HG02798 (cell line): ENCODE data around the gene TMPRSS3.

ENCODE experiments used
- ATAC-seq: cut with Tn5 transposase; IDR thresholded peaks from one replicate; pipeline ENCODE4 v1.9.1; 2021; ENCODE audit warnings: mild to moderate bottlenecking; ENCODE audit not compliant: unreplicated experiment, poor library complexity

TMPRSS3 gene

DNA sequence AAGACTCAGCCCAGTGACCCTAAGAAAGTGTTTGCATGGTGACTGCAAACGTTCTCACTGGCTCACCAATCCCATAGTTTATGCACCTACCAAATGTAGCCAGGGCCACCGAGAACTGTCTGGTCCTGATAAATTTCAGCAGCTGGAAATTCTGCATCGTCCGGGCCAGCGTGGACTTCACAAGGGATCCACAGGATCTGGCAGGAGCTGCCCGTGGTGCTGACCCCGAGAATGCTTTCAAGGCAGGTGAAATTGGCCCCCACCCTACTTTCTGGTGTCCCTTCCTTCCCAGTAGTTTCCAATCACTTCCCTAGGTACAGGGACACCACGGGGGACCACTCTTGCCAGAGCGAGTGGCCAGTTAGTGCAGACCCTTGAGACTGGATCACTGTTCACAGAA is 34.0 kb upstream of the TMPRSS3 start:
- no peak for ATAC-seq

DNA sequence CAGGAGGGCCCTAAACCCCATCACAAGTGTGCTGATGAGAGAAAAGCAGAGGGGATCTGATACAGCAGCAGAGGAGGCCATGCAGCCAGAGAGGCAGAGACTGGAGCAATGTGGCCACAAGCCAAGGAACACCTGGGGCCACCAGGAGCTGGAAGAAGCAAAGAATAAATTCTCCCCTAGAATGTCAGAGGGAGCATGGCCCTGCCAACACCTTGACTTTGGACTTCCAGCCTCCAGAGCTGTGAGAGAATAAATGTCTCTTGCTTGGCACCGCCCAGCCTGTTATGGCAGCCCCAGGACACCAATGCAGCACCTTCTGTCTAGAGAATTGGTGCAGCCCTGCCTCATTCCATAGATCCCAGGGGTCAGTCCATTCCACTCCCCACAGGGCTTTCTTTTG is 33.2 kb upstream of the TMPRSS3 start:
- ATAC-seq, result no peak

DNA sequence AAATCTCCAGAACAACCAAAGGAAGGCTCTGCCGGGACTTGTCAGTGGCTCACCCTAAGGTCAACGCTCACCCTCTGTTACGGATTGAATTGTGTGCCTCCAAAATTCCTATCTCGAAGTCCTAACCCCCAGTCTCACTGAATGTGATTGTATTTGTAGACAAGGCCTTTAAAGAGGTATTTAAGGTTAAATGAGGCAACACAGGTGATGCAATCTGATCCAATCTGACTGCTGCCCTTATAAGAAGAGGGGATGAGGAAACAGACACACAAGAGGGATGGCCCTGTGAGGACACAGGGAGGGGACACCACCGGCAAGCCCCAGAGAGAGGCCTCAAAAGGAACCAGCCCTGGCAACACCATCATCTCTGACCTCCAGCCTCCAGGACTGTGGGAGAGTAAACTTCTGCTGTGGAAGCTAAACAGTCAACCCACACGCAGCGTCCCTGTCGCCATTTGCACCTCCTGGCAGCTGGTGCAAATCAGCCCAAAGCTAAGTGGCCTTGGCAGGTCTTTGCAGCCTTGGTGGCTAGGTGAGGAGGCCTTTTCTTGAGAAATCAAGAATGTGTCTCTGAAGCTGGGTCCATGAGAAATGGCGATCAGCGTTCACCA is 32.1 kb upstream of the TMPRSS3 start:
- no peak for ATAC-seq

DNA sequence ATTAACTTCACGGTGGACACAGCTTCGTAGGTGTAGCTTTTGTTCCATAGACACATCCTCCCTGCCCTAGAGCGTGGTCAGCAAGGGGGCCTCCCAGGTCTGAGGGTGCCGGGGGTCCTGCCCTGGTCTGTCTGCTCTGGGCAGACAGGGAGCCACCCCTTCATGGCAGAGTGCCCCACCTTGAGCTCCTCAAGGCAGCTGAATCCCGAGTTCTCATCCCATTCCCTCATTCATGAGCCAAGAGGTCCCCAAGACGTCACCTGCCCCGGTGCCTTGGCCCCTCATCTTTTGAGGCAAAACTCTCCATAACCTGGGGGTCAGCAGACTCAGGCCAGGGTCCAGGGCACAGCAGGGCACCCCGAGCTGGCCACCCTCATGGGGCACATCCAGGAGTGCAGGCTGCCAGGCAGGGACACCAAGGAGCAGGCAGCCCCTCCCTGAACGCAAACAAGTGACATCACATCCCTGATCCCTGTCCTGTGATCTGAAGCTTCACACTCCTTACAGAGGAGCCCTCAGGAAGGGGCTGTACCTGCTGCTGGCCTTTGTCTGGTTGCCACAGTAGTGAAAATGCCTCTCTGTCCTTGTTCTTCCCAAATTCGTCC is 31.1 kb upstream of the TMPRSS3 start:
- ATAC-seq, result no peak

DNA sequence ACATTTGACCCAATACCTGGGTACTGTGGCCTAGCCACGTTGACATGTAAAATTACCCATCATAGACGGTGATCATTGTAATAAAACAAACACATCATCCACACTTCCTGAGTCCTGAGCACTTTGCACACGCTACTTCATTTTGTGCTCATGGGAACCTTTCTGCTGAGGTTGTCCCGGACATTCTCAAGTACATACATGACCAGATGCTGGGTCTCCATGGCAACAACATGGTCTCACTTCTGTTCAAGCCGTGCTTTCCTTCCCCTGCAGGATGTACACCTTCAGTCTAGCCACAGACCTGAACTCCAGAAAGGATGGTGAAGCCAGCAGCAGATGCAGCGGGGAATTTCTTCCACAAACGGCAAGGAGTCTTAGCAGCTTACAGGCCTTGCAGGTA is 30.6 kb upstream of the TMPRSS3 start:
- ATAC-seq, result no peak

DNA sequence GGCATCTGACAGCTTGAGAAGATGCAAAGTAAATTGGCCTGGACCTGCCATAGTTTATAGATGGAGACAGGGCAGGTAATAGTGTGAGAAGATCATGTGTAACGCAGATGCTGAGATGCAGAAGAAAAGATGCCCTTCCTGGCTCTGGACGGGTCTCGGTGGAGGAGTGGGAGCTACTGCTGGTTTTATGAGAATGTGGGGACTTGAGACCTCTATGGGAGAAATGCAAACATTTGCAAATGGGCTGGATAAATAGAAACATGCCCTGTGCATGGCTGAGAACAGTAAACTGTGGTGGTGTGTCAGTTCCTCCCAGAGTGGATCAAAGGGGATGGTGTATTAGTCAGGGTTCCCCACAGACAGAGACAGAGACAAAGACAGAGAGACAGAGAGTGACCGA is 29.7 kb upstream of the TMPRSS3 start:
- ATAC-seq, result no peak

DNA sequence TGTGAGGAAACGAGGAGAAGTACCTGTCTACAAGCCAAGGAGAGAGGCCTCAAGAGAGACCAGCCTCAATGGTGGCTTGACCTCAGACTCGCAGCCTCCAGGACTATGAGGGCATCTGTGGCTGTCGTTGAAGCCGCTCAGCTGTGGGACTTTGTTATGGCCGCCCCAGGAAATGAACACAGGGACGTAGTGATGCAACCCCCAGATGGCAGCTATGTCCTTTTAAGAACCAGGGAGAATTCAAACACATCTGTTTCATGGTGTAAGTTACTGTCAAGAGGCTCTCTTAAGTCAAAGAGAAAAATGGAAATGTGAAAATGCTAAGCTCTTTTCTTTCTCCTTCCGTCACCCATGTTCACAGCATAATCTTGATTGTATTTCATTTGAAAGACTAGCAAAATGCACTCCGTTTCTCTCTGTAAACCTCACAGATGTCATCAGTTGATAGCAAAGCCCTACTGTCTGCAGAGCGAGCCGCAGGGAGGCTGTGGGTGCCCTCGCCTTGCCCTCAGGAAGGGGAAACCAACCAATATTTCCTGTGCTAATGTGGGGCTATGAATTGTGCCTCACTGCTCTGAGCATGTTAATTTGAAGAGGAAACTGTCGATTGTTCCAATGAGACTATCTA is 29.2 kb upstream of the TMPRSS3 start:
- ATAC-seq, result no peak

DNA sequence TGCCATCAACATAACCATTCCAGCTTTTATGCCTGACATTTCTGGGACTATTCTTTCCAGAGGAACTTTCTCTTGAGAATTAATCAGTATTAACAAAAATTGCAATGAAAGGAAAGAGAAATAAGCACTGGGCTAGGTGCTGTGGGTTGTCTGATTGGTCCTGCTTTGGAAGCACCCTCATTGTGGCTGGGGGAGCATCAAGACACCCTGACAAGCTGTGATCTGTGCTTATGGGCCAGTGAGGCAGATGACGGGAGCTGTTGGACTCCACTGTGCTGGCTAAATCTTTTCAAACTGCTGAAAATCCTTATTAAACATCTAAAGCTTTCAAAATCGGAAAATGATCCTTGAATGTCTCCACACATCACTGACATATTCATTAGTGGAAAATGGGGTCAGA is 27.8 kb upstream of the TMPRSS3 start:
- ATAC-seq, result no peak

DNA sequence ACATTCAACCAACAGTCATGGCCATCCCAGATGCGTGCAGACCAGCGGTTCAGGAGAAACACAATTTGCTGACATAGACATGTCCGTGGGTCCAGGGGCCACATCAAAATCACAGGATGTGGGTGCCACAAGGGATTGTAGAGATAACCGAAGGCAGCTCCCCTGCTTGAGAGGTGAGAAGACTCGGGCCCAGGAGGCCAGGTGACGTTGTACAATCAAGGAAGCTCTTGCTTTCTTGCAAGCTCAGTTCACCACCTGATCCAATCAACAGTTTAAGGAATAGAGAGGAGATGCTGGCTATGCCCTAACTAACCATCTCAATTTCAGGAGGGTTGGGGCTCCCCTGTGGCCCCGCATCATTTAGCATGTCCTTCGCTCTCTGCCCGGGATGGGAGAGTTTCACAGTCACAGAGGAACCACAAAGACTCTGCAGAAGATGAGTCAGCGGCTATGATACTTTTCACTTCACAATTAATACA is 27.4 kb upstream of the TMPRSS3 start:
- ATAC-seq, result peak; percentile 53

DNA sequence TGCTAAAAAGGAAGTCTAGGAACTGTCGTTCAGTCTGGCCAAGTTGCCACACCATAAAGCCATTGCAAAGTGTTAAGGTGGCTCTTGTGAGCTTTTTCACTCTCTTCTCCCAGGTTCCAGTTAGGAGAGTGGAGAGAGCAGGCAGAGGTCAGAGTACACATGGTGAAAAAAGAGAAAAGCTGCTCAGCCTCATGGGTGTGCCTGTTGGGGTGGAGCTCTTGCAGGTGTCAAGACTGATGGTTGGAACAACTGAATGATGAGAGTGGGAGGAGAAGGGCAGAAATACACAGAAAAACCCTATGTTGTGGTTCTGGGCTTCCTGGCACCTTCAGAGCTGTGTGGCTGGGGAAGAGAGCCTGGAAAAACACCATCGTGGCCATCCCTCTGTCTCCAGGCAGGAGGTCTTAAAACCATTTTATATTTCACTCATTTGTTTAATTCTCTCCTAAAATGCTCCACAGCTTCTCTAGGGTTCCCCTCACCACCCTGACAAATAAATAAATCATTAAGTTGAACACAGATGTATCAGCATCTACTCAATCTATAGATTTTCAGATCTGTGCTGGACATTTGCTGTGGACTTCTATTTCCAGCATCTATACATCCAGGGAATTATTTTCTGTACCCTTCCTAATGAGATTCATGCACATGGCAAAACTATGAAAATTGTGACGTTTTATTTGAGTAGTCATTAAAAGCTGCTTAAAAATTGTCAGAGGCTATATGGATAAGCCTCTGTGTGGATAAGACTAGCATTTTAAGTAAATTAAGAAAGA is 25.4 kb upstream of the TMPRSS3 start:
- no peak for ATAC-seq

DNA sequence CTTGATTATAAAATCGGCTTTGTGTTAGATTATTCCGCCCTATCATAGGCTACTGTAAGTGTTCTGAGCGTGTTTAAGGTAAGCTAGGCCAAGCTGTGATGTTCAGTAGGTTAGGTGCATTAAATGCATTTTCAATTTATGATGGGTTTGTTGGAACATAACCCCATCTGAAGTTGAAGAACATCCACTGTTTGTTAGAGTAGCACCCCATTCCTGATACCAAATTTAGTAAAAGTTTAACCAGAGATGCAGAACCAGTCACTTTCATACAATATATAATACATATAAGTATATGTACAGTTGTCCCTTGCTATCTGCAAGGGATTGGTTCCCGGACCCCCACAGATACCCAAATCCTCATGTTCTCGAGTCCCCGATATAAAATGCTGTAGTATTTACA is 24.0 kb upstream of the TMPRSS3 start:
- ATAC-seq, result no peak

DNA sequence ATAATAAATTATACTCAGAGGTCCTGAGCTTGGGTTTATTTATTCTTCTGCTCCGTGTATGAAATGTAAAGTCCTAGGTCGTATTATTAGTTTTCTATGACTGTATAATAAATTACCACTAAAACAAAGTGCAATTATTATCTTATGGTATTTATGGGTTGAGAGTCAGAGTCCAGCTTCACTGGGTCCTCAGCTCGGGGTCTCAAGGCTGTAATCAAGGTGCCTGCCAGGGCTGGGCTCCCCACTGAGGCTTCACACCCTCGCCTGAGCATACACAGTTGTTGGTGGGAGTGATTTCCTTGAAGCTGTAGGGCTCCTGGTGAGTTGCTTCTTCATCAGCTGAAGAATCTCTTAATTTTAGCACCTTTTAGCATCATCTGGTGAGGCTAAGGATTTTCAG is 23.0 kb upstream of the TMPRSS3 start:
- no peak for ATAC-seq

DNA sequence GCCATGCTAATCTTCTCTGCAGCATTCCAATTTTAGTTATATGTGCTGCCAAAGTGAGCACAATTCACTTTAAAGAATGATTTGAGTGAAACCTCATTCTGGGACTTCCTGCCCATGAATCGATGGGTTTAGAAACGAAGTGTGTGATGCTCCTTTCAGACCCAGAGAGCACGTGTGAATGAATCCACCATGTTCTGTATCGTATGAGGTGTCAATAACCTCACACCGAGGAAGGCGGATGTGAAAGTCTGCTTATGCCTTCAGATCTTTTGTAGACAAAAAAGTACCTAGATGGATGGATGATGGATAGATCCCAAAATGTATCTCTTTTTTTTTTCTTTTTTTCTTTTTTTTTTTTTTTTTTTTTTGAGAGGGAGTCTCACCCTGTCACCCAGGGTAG is 21.7 kb upstream of the TMPRSS3 start:
- no peak for ATAC-seq

DNA sequence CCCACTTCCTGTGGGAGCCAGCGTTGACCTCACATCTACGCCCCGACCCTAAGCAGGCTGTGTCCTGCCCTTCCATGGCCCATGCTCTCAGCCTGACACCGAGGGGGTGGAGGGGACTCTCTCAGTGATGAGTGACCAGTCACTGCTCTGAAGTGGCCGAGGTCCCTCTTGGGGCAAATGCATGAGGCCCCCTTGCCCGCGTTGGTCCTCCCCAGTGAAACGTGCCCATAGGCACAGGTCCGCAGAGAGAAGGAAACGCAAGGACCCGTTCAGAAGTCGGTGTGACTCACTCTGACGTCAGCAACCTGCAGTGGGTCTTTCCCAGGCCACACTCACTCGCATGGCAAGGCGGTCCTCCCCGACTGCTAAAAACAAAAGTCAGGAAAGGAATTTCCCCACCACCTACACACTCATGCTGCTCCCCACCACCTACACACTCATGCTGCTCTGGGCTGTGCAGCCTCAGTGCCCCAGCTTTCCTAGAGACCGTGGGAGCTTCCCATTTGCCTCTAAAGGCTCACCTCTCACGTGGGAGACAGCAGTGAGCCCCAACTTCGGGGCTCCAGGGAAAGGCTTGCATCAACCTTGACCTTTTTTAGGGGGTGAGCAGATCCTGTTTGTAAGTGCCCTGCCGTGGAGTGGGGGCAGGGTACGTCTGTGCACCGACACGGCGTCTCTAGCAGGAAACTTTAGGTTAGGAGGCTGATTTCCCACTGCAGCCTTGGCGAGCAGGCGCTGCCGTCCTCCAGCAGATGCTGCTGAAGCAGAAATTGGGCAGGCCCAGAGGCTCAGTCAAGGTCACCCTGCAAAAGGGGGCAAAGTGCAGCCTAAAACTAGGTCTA is 19.3 kb upstream of the TMPRSS3 start:
- peak; percentile 78 for ATAC-seq

DNA sequence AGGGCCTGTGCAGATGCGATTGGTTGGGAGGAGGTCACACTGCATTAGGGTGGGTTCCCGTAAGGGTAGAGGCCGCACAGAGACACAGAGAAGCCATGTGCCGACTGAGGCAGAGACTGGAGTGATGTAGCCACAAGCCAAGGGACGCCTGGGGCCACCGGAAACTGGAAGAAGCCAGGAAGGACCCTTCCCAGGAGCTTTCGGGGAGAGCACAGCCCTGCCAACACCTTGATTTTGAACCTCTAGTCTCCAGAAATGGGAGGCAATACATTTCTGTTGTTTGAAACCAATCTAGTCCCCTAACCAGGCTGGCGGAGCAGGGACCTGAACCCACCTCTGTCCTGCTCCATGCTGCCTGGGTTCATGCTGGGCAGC is 18.7 kb upstream of the TMPRSS3 start:
- no peak for ATAC-seq

DNA sequence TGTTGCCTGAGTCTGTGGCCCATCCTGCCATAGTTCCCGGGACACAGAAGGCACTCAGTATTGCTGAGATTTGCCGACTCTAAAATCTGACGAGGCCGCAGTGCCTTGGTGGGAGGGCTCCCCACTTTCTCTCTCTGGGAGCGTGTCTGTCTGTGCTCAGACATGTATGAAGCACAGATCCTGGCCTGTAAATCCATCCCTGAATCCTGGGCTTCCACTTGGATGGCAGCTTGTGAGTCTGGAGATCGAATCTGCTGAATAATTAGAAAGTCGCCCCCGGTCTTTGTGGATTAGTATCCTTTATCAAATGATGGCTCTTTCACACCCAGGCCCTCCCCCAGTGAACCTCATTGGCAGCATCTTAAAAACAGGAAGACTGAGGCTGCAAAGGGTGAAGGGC is 18.2 kb upstream of the TMPRSS3 start:
- ATAC-seq, result no peak

DNA sequence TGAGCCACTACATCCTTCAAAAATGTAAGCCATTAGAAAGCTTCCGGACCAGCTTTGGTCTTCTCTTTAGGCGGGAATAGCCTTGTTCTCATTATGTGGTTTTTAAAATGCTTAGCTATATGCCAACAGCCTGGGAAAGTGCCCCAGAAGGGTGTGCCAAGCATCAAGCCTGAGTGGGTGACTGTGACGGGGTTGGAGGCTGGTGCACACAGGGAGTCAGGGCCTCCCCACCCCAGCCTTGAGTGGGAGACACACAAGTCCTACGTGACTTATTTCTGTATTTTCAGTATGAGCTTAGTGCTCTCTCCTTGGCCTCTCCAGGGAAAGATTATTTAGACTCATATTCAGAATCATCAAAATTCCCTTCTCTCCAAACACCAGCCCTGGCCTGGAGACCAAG is 17.6 kb upstream of the TMPRSS3 start:
- ATAC-seq, result no peak

DNA sequence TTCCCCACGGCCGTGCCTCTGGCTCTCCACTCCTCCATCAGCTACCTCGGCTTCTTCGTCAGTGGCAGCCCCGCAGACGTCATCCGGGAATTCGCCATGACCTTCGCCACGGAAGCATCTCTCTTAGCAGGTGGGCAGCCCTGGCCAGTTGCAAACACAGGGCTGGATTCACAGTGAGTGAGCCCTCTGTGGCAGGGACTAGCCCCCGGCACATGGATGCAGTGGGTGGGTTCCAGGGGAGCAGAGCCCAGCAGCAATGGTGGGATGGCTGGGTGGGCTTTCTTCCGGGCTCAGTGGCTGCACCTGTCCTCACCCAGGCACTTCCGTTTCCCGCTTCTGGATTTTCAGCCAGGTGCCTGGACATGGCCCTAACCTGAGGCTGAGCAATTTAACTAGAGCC is 17.2 kb upstream of the TMPRSS3 start:
- no peak for ATAC-seq

DNA sequence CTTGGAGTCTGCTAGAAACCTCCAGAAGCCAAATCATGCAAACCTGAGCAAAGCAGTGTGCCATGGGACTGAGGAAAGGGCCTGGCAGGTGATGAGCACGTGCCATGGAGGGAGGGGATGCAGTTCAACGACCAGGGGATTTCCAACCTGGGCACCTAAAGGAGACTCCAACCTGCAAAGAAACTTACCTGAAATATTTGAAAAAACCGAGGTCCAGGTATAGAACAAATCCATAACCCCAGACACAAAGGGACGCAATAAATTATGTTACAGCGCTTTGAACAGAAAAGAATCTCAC is 16.7 kb upstream of the TMPRSS3 start:
- ATAC-seq, result no peak

DNA sequence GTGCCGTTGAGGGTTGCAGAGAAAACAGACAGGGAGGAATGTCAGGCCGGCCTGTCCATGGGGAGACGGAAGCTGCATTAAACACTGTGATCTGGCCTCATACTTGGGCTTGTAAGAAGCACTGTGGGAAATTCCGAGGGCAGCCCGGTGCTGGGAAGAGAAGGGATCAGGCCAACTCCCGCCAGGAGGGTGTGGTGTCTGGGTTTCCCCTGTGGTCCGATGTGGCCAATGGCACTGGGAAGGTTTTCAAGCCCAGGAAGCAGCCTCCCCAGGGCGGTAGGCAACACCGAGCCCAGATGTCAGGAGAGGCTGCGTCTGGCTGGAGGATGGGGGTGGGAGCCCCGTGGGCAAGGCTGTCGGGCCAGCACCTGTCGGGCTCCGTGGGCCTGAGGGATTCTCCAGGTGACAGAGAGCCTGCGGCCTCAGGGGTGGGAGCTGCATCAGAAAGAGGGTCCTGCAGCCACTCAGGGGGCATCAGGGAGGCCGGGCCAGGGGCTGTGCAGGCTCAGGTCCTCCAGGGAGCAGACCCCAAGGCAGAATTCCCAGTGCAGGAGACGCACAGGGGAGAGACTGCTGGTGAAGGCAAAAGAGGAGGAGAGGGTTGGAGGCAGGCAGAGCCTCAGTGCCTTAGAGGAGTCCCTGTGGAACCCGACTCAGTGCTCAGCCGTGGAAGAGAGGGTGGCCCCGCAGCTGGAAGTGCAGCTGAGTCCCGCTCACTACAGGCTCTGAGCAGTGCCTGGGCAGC is 16.2 kb upstream of the TMPRSS3 start:
- no peak for ATAC-seq
